Heart left ventricle (tissue), 13 donors: ENCODE results near the gene MNX1.

Experiments used
- CTCF ChIP-seq, 12 donors: fragments of 200-600 bp; sonication (generic) in 4 of 12; IDR thresholded peaks; one replicate each; pipeline versions ENCODE4 v1.5.0 to v1.8.0; 2018 to 2022; ENCODE audit warnings: antibody characterized with exemption in 12 of 12, mild to moderate bottlenecking in 5 of 12
- POLR2A ChIP-seq, 2 donors: fragments of 450-650 bp; IDR thresholded peaks; one replicate each; pipeline ENCODE4 v1.6.1; 2017; ENCODE audit warnings: antibody characterized with exemption in 2 of 2, mild to moderate bottlenecking in 2 of 2, moderate library complexity in 2 of 2
- donor health status: ischemic (EF 13 %, LVEDD 7.1; RV severe dilation, severe dysfunction).
- donor health status: DM: no; HTN: yes; CAD: no.
- donor health status: DM: no; HTN: no; CAD: no.
- donor health status: ischemic (EF 25% LVEDD 6.9; RV normal size, moderate dysfunction).
- donor health status: ischemic (EF 25% LVEDD 5.7; RV mildly dilated, moderate dysfunction).
- donor health status: ischemic (EF 35%, LVEDD 5.7; RV mildly dilated, moderate dysfunction).
- donor health status: nonischemic (EF 11% LVEDD 7.7; RV severe dilation, severe dysfunction).
- donor health status: DM: yes; HTN: yes; CAD: no.
- donor health status: PGD.
- donor health status: ischemic (EF 29% LVEDD 5.4; RV normal size, mild dysfunction).
- donor health status: nonischemic (EF 23%, LVEDD 6.1; RV moderate dilation, normal function).

DNA sequence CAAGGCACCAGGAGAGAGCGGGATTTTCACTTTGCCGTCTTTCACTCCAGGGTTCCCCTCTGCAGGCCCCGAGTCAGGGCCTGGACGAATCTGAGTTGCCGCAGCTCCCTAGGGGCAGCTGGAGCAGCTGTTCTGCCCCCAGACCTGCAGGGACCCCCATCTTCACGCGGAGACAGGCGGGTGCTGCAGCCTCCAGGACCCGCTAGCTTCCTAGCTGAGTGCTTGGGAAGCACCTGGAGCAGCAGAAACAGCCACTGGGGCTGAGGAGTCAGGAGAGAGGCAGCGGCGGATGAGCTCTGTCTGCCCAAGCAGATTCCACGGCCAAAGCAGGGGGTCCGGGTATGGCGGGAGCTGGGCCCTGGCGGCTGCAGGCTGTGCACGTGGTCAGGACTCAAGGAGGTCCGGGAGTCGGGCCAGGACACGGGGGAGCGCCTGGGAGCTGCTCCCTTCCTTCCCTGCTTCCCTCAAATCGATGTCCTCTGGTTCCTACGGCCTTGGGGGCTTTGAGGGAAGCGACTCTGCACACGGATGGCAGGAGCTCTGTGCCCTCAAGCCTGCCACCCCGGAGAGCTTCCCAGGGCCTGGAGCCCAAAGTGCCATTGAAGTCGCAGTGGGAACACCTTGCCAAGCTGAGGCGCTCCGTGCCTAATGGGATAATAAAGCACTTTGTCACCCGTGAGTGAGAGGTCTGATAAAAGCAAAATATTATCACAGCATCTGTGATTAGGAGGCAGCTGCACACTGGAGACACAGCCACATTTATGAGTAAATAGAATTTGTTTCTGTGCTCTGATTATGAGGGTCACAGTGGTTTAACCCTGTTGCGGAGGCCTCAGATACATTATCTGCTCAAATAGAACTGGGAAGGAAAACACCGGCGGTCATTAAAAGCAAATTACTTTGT is 17.2 kb downstream of the MNX1 start:
- TF ChIP-seq POLR2A (IDR thresholded peaks at IDR 0.05) (no peak), CTCF (IDR thresholded peaks at IDR 0.05) (no peak)
